GM19035 (cell line): ENCODE data around the gene FILIP1L.

Source experiments
- ATAC-seq: cut with Tn5 transposase; IDR thresholded peaks from one replicate; pipeline ENCODE4 v1.9.1; 2021; ENCODE audit not compliant: unreplicated experiment

FILIP1L gene

DNA sequence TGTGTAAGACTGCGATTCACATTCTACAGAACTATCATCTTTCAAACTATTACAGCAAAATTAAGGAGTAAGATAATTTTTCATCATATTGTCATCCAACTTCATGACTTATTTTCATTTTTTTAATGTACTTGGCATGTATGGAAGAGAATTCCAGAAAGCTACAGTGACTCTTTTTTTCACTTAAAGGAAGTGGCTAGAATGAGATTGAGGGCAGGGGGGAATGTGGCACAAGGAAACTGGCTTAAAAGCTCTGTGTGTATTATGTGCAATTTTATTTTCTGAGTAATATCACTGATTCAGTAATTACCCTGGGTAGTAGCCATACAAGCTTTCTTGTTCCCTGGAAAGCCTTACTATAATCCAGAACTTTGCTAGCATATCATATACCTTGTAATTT, 94.6 kb downstream of the FILIP1L start:
- ATAC-seq = no peak

DNA sequence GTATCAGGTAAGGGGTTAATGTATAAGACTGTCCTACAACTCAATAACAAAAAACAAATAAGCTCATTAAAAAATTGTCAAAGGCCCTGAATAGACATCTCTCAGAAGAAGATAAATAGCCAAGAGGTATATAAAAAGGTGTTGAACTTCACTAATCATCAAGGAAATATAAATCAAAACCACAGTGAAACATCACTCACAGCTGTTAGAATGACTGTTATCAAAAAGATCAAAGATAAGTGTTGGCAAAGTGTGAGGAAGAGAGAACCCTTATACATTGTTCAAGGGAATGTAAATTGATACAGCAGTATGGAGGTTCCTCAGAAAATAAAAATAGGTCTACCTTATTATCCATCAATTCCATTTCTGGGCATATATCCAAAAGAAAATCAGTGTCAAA, 95.5 kb downstream of the FILIP1L start:
- ATAC-seq = no peak

DNA sequence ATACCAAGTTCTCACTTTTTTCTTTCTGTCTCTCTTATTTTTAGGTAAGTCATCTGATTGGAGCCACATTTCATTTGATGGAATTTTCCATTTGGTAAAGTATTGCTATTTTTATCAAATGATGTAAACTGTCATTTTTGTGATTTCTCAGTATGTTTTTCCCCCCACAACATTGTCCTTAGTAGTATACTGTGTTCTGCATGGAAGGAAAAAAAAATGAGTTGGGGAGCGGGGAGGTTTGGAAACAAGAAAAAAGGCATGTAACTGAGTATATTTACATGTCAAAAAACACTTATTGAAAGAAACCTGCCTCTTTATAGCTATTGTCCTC, 104.2 kb downstream of the FILIP1L start:
- no peak for ATAC-seq

DNA sequence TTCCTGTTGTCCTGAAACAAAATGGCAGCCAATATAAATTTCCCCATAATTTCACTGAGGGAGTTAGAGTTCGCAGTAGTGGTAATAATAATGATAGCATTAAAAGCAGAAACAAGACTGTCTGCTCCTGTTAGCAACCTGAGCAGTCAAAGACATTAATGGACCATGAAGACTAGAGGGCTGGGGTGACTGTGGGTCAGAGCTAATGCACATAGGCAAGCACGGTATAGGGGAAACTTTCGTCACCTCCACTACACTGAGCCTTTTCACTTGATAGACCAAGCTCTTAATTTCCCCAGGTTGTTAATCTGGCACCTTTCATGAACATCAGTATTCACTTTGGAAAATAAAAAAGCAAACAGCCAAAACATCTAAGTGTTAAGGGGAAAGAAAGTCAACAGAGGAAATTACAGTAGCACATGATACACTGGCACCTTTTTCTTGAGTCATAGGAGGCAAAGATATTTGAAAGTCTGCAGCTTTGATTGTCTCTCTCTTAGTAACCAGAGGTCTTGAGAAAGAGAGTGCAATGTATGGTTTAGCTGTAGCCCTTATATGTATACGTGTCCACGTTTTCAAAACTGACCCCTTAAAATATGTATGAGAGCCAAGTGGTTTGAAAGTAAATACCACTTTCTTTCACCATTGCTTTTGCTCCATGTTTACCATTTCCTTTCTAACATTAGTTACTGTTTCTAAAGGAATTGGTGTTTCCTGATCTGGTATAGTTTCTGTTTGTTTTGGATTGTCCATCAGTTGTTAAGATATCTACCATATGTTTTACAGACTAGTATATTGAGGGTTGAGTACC, 104.8 kb downstream of the FILIP1L start:
- ATAC-seq = no peak

DNA sequence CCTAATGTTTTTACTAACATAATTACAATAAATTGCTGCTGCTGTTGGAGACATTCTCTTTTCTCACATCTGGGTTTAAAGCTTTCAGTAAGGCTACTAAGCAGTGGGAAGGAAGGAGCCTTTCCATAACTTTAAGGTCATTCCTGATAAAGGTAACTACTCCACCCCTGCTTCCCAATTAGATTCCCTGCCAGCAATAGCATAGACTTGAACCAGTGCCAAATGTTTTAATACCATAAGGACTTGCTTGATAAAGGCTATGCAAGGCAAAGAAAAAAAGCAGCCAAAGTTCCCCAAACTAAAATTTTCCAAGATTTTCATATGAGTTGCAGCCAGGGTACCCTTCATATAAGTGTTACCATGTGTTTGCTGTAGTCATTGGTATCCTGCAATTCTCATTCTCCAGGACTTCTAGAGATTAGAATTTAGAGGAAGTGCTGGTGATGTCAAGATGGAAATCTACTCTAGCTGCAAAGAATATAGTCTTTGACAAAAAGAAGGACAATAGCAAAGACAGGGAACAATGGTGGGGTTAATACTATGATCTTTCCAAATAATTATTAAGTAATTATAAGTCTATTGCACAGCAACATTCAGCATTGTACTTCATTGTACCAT, 106.1 kb downstream of the FILIP1L start:
- no peak for ATAC-seq

DNA sequence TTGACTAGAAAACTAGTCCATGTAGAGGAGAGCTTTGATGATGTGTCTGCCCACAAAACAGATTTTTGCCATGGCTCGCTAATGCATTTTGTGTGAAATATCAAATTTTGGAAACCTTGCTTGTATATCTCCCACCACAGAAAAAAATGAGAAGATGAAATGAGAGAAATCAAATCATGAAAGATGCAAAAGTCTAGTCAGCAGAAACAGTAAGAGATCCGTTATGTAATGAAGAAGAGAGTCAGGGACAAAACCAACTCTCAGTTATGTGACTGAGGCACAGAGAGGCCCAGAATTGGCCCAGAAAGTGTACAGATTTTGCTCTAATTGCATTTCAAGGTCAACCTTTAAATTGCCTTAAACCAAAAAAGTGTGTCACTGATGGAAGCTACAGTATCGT, 107.0 kb downstream of the FILIP1L start:
- no peak for ATAC-seq

DNA sequence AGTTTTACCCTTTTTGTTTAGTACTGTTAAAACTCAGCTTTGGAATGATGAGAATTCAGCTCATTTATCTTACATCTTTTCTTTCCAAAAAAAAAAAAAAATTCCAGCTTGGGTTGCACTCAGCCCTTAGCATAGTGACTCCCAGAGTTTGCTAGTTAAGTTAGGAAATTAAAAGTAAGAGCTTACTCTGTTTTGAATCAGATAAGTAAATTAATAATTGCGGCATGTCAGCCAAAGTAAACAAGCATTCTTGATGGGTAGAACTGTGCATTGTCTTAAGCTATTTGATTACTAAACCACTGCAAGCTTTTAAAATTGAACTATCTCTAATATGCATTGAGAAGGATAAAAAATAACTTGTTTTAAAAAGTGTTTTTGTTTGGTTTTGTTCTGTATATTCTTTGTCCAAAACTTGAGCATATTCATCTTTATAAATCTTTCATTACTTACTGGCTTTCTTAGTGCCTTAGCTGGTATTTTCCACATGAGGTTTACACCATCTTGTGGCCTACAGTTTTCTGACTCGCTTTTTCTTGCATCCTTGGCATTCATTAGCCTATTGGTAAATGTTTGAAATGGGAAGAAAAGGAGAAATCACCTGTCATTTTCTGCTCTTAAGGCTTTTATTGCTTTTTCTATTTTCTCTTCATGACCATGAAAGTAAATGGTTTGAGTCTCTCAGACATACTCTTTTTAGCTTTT, 107.6 kb downstream of the FILIP1L start:
- ATAC-seq = no peak

DNA sequence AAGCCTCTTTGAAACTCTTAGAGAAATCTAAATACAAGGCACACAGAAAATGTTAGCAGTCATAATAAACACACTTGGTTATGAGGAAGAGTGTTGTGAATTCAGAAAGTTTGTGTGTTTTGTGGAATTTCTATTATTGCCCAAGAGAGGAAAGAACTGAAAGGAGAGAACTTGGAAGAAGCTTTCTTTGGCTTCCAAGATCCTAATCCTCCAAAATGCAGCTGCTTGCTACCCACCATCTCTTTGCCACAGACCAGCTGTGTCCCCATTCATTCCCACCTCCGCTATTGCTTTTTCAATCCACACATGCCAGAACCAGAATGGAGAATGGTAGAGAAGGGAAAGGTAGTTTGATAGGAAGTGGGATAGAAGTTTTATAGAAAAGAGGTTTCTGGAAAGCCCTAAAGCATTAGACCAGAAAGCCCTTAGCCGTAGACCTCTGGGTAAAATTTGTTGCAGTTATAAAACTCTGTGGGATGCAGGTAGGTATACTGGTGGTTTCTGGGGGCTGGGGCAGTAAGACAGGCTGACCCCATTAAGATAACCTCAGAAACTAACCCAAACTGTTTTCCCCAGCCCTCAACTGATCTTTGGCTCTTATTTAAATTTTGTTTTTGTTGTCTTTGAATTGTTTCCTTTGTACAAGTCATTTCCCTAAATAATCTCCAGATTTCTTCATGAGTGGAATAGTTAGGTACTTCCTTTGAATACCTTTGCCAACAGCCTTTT, 108.5 kb downstream of the FILIP1L start:
- ATAC-seq = no peak

DNA sequence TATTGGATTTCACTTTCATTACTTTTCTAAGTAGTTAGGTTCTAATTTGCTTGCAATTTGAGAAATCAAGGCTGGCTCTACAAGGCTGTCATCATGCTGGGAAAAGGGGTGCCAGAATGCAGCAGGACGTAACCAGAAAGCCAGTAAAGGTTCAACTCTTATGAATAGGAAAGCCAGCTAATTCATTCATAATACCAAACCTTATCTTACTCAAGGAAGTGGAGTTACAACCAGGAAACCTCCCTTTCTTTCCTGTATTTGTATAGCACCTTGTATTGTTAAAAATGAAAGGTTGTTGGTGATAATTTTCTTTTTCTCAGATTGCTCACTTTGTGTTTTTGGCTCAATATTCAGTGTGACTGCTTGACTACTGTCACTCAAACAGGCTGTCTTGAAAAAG, 109.4 kb downstream of the FILIP1L start:
- ATAC-seq = no peak

DNA sequence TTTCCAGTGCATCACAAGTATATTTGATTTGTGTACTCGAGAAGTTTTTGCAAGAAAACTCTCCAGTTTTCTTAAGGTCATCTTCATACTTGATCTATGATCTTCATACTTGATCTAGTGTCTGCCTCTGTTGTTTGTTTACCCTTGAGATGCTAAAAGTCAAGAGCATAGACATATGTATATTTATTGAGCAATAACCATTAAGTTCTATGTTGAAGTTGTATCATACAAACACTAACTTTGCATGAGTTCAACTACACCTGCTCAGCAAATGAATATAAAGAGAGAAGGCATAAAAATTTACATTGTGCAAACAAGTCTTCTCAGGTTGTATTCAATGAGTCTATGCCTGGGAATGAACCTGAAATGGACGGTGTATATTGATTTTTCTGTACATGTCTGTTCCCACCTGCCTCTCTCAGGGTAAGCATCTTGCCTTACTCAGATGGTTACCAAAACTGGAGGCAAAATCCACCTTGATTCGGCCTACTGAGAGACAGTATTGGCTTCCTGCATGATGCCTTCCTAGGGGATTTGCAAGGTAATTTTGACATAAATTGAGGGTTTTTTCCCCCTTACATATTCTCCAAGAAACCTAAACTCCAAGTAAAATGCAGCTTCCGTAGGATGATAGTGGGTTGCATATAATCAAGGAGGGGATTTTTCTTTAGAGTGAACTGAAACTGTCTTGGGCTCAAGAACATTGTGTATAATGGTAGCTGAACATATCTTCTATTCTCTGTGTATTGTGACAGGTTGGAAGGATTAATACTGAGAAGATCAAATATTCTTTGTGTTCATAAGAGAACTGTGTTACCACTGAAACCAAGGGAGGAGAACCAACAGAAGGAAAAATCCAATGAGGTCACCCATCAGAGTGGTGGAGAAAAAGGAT, 110.4 kb downstream of the FILIP1L start:
- no peak for ATAC-seq

DNA sequence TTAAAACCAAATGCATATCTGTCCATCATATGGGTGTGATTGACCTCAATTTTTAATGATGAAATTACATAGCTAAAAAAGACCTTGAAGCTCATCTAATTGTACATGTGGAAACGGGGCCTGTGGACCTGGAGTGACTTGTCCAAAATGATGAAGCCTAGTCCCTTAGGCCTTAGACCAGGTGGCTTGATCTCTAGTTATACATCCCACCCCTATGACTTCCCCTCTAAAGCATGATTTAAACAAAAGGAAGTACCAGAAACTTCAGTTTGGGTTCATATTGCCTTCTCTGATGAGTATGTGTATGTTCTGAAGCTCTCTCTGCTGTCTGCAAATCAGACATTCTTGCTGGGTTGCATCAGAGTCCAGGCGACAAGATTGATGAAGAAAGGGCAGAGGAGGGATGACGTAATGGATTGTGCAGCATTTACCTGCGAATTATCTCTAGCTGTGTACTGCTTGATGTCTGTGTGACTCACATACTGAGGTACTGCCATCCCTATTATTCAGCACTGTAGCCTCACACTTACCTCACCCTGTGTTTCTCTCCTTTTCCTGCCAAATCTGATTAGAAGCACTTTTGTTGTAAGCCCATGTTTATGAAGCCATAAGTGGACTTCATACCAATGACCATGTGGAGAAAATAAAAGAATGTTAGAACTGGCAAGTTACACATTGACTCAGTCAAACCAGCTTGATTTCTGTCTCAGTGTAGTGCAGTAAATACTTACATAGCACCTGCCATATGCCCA, 111.5 kb downstream of the FILIP1L start:
- no peak for ATAC-seq

DNA sequence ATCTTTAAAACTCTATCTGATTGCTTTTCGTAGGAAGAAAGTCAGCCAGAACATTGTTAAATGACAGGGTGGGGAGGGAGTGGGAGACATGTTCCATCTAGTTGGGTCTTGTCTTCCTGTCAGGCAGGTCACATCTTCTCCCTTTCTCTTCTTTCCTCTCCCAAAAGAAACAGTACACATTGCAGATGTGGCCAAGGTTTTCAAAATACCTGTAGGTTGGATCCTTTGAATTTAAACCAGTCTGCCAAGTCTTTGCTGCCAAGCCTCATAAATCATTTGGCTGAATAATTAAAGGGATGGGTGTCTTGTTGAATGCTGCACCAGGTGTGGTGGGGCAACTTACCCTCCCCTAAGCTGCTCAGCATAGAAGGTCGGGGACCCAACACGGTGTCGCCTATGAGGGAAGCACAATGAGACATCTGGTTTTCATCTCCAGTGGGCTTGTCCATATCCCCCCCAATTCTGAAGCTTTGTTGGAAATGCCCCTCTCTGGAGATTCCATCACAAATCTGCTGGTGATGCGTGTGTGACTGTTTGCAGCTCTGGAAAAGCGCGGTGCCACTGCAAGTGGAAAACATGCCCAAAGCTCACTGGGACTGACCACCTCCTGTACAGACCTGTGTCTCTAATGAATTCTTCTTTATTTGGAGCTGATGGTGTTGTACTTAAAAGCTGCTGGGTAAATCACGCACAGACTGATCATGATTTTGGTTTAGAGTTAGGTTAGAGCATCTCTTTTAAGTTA, 112.6 kb downstream of the FILIP1L start:
- no peak for ATAC-seq

DNA sequence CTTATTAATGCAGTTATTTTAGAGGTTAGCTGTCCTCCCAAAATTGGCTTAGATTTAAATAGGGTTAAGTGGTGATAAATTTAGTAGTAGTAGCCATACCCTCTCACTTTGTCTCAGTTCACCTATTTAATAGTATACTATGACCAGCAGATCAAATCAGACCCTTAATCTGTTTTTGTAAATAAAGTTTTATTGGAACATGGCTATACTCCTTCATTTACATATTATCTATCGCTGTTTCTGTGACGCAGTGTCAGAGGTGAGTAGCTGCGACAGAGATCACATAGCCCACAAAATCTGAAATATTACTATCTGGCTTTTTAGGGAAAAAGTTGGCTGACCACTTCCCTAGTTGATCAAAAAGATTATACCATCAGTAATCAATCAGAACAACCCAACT, 113.2 kb downstream of the FILIP1L start:
- ATAC-seq = no peak

DNA sequence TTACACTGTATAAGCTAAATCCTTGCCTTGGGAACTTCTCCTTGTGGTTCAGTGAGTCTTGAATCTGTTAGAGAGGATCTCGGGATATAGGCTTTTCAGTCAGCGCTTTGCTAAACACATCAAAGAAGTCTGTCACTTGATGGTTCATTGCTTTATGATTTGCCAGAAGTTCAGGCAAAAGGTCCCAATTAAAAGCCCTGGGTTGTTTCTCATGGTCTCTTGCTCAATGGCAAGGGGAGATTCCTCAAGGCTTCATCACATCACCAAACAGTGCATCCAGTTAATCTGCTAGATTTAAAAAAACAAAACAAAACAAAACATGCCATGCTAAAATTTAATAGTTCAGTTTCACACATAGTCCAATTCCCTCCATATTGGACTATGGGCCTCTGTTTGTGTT, 114.8 kb downstream of the FILIP1L start:
- no peak for ATAC-seq

DNA sequence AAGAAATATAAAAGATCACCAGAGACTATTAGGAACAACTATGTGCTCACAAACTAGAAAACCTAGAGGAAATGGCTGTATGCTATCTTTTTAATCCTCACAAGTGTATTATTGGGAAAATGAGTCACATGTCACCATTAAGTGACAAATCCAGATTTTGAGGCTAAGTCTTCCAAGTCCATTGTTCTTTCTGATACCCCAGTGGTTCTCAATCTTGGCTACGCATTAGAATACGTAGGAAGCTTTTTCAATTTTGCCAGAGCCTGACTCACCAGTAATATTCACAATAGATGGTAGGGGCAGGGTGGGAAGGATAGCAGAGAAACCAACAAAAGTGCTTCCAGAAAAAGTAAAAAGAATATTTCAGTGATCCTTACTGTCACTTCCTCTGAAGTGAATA, 117.0 kb downstream of the FILIP1L start:
- no peak for ATAC-seq

DNA sequence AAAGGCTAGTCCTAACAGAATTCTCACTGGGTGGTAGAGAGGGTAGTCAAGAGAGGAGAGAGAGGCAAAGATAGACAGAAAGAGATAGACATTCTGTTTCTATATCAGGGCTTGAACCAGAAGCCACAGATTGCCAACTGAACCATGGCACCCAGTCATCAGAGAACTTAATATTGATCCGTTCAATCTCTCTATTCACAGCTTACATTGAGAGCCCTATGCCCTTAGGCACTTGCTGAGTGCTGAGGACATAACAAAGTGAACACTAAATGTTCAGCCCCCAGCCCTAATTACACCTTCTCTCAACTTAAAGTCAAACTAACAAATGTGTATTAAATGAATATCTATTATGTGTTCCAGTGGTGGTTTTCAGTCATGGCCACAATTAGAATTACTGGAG, 124.1 kb downstream of the FILIP1L start:
- ATAC-seq = no peak

DNA sequence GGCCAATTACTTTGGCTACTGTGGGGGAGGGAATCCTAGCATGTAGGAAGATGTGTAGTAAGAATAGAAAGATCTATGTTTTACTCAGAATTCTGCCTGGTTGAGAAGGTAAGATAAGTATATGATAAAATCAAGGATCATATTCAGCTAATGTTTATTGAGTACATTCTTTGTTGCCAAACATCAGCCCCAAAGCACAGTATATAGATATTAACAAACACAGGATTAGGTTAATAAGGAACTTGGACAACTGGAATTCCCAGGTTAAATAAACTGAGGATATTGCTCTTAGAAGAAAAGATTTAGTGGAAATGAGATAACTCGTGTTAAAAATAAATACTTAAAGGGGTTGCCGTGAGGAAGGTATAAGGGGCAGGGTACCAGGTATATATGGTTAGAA, 129.6 kb downstream of the FILIP1L start:
- no peak for ATAC-seq

DNA sequence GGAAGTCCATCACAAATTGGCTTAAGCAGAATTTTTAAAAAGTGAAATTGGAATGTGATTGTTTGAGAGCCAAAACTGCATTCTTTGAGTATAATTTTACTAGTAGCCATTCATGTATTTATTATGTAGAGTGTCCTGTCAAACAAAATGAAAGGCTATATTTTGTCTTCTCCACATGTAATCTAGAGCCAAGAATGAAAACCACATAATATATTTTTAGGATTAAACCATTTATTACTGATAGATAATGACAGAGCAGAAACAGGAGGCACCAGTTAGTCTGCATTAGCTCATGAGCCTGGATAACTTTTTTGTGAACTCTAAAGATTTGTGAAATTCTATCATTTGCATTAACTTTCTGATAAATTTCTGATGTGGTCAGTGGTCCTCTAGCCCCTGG, 130.2 kb downstream of the FILIP1L start:
- no peak for ATAC-seq

DNA sequence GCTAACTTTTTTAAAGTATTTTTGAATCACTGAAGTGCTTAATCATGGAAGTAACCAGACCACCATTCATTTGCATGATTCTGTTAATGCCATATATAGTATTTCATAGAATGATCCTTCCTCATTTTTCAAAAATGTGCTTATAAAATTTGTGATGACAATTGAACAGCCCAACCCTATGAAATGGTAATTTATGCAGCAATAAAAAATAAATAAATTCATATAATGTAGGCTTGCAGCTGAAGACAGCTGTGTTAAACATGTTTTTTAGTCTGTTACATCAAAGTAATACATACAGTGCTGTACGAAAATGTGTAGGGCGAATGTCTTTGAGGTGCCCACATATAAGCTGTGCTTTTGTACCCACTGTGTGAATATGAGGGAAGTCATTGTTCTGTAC, 131.7 kb downstream of the FILIP1L start:
- ATAC-seq = no peak
